Measurements from ENCODE around the gene NR1I2. TPM values are rescaled to one million over a fixed set of nuclear protein-coding genes. Genes with fewer than 3 reads are reported as not detected.

The NR1I2 gene
- polyA plus RNA-seq, 4 donors, result 0.54 to 0.87 (median 0.65) TPM

Other genes starting within 250 kb of the NR1I2 start
- gene CD80, start 222.5 kb upstream of the NR1I2 start, polyA plus RNA-seq (ENCODE audit: insufficient read length in 4 of 4), result under 1 TPM in 3 of 4 donors, not detected in 1; 0.13 to 0.44 (median 0.14) TPM
- 1 to 10 TPM; 6.6 to 7.4 (median 7.3) TPM for gene ADPRH, start 202.6 kb upstream of the NR1I2 start, polyA plus RNA-seq (ENCODE audit: insufficient read length in 4 of 4)
- gene PLA1A, start 184.2 kb upstream of the NR1I2 start, polyA plus RNA-seq (ENCODE audit: insufficient read length in 4 of 4), result 1 to 10 TPM; 6.3 to 8.2 (median 7.7) TPM
- gene POPDC2, start 121.5 kb upstream of the NR1I2 start, polyA plus RNA-seq (ENCODE audit: insufficient read length in 4 of 4), result 1 to 10 TPM; 2.6 to 4.7 (median 3.6) TPM
- gene COX17, start 104.7 kb upstream of the NR1I2 start, polyA plus RNA-seq (ENCODE audit: insufficient read length in 4 of 4), result 10 to 100 TPM; 44.9 to 53.5 (median 50.2) TPM
- gene CFAP91, start 79.1 kb upstream of the NR1I2 start, polyA plus RNA-seq (ENCODE audit: insufficient read length in 4 of 4), result 10 to 100 TPM; 18.4 to 24.1 (median 21.6) TPM

Data from right renal pelvis (tissue), 4 donors.